NOMO-1 treated with DMSO at 0.1 percent for 48 hours (cell line): ENCODE measurements around the gene CHM.
"Not testable (repeated sequence)": the region's sequence is repeated elsewhere in the genome, so short reads cannot be mapped to it uniquely, and the experiment has no call there.

Source experiments
- DNase-seq: peaks from one replicate; lab custom pipeline; 2025; ENCODE audit not compliant: unreplicated experiment; lab: John Stamatoyannopoulos, UW

CHM gene

GRCh38 chrX:86047174-86047935 is at the start of gene CHM:
Gene CHM, minus strand, starts transcription at chrX:86047558. Its CDS starts 26 bp downstream, at chrX:86047532.
- DNase-seq: no peak

- no peak for DNase-seq
These were observed 31.3 kb upstream of the CHM start for GRCh38 chrX:86078650-86079049.

GRCh38 chrX:86066998-86067397 is 19.6 kb upstream of the CHM start:
- DNase-seq: no peak

- no peak for DNase-seq
These were observed 14.0 kb upstream of the CHM start for GRCh38 chrX:86061407-86061806.

- no peak for DNase-seq
These were observed 4.4 kb upstream of the CHM start for GRCh38 chrX:86051741-86052140.

GRCh38 chrX:86047936-86048280 is 550 bp upstream of the CHM start:
- DNase-seq: no peak

GRCh38 chrX:86044216-86044615 is 3.1 kb downstream of the CHM start:
- no peak for DNase-seq

- DNase-seq: no peak
These were observed 7.5 kb downstream of the CHM start for GRCh38 chrX:86039625-86040568.

GRCh38 chrX:86033385-86033784 is 14.0 kb downstream of the CHM start:
- DNase-seq: no peak

- DNase-seq: no peak
These were observed 18.7 kb downstream of the CHM start for GRCh38 chrX:86028681-86029080.

- peak; percentile 24 for DNase-seq
These were observed 23.5 kb downstream of the CHM start for GRCh38 chrX:86023811-86024210.

GRCh38 chrX:86021652-86022289 is 25.6 kb downstream of the CHM start:
- DNase-seq: peak; percentile 22

GRCh38 chrX:86016139-86016538 is 31.2 kb downstream of the CHM start:
- DNase-seq: no peak

GRCh38 chrX:86014959-86015358 is 32.4 kb downstream of the CHM start:
- not testable (repeated sequence) for DNase-seq

GRCh38 chrX:86014421-86014820 is 32.9 kb downstream of the CHM start:
- no peak for DNase-seq

GRCh38 chrX:86013792-86014191 is 33.6 kb downstream of the CHM start:
- DNase-seq: no peak

GRCh38 chrX:86012188-86012587 is 35.2 kb downstream of the CHM start:
- no peak for DNase-seq

GRCh38 chrX:86009803-86010202 is 37.6 kb downstream of the CHM start:
- DNase-seq: not testable (repeated sequence)

GRCh38 chrX:86007891-86008290 is 39.5 kb downstream of the CHM start:
- not testable (repeated sequence) for DNase-seq

GRCh38 chrX:86002076-86002896 is 45.1 kb downstream of the CHM start:
- no peak for DNase-seq

- DNase-seq: no peak
These were observed 48.4 kb downstream of the CHM start for GRCh38 chrX:85998954-85999353.
